GM20000 (cell line): Measurements from ENCODE around the gene ABR.
"Not testable (repeated sequence)": the region's sequence is repeated elsewhere in the genome, so short reads cannot be mapped to it uniquely, and the experiment has no call there.

Experiments
- DNase-seq: peaks from one replicate; pipeline ENCODE4 v3.0.0; 2012; ENCODE audit warnings: low spot score
- CTCF ChIP-seq: IDR thresholded peaks from 2 replicates; pipeline ENCODE4 v1.5.1; 2012; ENCODE audit warnings: mild to moderate bottlenecking, control low read depth; ENCODE audit errors: extremely low read depth, missing control alignments

ABR gene

GRCh38 chr17:1074886-1075605 is 104.7 kb downstream of the ABR start:
- TF ChIP-seq CTCF = no peak
- DNase-seq = no peak

DNA sequence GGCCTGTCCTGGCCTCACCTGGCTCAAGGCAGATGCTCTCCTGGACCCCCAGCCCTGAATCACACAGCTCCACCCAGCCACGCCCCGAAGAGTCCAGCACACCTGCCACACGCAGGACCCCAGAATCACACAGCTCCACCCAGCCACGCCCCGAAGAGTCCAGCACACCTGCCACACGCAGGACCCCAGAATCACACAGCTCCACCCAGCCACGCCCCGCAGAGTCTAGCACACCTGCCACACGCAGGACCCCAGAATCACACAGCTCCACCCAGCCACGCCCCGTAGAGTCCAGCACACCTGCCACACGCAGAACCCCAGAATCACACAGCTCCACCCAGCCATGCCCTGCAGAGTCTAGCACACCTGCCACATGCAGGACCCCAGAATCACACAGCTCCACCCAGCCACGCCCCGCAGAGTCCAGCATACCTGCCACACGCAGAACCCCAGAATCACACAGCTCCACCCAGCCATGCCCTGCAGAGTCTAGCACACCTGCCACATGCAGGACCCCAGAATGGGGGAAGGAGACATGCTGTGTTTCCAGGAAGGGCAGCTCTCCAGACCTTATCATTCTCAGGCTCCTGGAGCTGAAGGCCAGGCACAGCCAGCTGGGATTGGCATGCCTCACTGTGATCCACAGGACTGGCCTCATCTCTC is 105.7 kb downstream of the ABR start:
- not testable (repeated sequence) for DNase-seq

- DNase-seq = no peak
- no peak for TF ChIP-seq CTCF
Measured at GRCh38 chr17:1073241-1073962, 106.4 kb downstream of the ABR start.

DNA sequence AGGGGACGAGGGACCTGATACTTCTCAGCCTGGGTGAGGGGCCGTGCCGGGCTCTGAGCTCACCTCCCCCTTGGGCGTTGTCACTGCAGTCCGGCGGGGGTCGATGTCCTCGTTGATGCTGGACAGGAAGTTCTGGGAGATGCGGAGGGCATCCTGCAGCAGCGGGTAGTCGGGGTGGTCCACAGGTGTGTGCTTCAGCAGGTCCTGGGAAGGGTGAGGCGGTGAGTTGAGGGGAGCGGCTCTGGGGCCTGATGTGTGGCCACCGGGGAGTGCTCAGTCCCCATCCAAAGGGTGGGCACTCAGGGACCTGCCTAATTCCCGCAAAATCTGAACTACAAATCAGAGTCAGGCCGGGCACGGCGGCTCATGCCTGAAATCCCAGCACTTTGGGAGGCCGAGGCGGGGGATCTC is 107.2 kb downstream of the ABR start:
- TF ChIP-seq CTCF = no peak
- DNase-seq = no peak

- no peak for DNase-seq
- no peak for TF ChIP-seq CTCF
Measured at GRCh38 chr17:1071103-1071825, 108.5 kb downstream of the ABR start.

- no peak for DNase-seq
- TF ChIP-seq CTCF = no peak
Measured at GRCh38 chr17:1070411-1070810, 109.4 kb downstream of the ABR start.

- DNase-seq = no peak
- TF ChIP-seq CTCF = no peak
Measured at GRCh38 chr17:1069847-1070246, 109.9 kb downstream of the ABR start.
